ENCODE data around the gene FRMD4A.
"Not testable (repeated sequence)": the region's sequence is repeated elsewhere in the genome, so short reads cannot be mapped to it uniquely, and the experiment has no call there.

Gene FRMD4A

GRCh38 chr10:14240253-14241189 is 90.2 kb downstream of the FRMD4A start:
- DNase-seq (ENCODE audit: low read depth): no peak

DNA sequence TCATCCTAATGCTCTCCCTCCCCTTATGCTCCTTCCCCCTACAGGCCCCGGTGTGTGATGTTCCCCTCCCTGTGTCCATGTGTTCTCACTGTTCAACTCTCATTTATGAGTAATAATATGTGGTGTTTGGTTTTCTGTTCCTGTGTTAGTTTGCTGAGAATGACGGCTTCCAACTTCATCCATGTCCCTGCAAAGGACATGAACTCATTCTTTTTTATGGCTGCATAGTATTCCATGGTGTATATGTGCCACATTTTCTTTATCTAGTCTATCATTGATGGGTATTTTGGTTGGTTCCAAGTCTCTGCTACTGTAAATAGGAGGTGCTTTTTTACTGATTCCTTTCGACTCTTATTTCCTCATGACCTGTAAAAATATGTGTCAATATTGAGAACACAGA is 92.1 kb downstream of the FRMD4A start:
- DNase-seq (ENCODE audit: low read depth): not testable (repeated sequence)

- no peak for DNase-seq (ENCODE audit: low read depth)
Observed at GRCh38 chr10:14236341-14236740, 94.4 kb downstream of the FRMD4A start.

- no peak for DNase-seq (ENCODE audit: low read depth)
Observed at GRCh38 chr10:14235566-14236195, 95.0 kb downstream of the FRMD4A start.

DNA sequence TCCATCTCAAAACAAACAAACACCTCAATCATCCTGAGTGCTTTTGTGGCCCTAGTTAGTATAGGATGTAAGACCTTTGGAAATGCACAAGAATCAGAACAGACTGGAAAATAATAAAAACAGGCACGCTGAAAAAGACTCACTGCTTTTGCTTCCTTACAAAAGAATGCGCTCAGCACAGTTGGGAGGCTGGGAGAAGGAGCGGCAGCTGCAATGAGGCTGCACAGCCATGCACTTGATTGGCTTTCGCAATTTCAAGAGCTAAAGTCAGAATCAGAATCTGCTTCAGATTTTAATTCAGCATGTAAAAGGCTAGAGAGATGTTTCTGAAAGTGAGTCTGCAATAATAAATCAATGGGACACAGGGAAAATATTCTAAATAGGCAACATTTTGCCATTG is 97.2 kb downstream of the FRMD4A start:
- DNase-seq (ENCODE audit: low read depth): no peak

DNA sequence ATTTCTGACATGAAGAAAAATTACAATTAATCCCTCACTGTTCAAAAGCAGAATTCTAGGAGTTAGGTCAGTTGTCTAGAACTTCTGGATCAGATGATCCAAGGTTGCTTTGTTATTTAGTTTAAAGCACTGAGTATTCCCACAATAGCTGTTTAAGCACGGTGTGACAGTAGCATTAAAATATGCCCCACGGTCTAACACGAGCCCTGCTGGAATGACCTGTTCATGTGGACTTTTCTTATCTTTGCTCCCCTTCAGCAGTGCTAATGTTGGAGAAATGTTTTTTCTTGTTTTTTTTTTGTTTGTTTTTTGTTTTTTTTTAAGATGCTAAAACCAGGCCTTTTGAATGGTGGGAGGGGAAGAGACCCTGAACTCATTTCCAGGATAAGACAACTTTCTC is 101.9 kb downstream of the FRMD4A start:
- not testable (repeated sequence) for DNase-seq (ENCODE audit: low read depth)

DNA sequence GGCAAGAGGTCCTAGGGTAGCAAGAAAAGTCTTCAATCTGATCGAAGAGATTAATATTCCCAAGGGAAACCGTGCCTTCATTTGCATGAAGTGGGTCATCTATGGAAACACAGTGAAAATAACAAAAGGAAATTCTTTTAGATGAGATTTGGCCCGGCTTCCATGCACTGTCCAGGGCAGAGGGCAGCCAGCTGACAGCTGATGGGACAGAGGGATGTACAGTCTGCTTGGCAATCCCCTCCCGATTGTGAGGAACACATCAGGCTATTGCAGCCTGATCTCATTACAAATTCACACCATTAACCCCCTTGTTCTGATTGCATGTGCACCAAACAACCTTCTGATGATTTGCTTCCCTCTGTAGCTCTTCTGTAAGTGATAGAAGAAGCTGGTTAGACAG is 105.3 kb downstream of the FRMD4A start:
- DNase-seq (ENCODE audit: low read depth): no peak

- peak; percentile 38 for DNase-seq (ENCODE audit: low read depth)
Observed at GRCh38 chr10:14220026-14220425, 110.7 kb downstream of the FRMD4A start.

DNA sequence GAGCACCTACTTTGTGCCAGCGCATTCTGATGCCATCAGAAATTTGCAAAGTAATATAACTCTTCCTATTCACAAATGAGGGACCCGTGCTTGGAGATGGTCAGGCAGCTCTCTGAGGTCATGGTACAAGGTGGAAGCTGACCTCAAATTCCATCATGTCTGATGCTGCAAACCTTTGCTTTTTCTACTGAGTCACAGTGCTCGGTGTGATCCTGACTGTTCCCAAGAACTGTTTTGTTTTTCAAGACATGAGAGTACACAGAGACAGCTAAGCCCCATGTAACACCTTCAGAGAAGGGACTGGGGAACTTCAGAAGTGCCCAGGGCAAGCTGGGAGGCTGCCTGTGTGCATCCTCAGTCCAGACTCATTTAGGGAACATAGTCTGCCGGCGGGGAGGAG is 111.3 kb downstream of the FRMD4A start:
- peak; percentile 31 for DNase-seq (ENCODE audit: low read depth)

DNA sequence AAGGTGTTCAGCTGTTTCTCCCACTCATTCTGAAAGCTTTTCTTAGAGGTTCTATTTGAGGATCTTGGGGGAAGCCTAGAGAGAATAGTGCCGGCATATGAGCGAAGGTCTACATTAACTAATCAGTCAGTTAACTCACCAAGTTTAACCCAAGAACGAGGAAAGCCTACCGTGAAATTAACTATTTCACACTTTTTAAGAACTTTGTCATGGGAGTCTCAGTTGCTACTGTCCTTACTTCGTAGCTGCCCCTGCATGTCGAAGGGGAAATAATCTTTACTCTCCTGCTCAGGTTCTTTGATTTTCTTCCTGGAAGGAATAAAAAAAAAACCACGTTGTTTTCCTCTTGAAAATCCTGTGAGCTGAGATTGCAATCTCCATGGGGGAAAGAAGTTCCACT is 115.1 kb downstream of the FRMD4A start:
- no peak for DNase-seq (ENCODE audit: low read depth)

DNA sequence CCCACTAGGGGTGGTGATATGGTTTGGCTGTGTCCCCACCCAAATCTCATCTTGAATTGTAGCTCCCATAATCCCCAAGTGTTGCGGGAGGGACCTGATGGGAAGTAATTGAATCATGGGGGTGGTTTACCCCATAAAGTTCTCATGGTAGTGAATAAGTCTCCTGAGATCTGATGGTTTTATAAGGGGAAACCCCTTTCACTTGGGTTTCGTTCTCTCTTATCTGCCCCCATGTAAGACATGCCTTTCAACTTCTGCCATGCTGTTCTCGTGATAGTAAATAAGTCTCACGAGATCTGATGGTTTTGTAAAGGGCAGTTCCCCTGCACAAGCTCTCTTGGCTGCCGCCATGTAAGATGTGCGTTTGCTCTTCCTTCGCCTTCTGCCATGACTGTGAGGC is 117.0 kb downstream of the FRMD4A start:
- not testable (repeated sequence) for DNase-seq (ENCODE audit: low read depth)

- no peak for DNase-seq (ENCODE audit: low read depth)
Observed at GRCh38 chr10:14211610-14212009, 119.1 kb downstream of the FRMD4A start.

GRCh38 chr10:14208231-14208630 is 122.5 kb downstream of the FRMD4A start:
- no peak for DNase-seq (ENCODE audit: low read depth)

DNA sequence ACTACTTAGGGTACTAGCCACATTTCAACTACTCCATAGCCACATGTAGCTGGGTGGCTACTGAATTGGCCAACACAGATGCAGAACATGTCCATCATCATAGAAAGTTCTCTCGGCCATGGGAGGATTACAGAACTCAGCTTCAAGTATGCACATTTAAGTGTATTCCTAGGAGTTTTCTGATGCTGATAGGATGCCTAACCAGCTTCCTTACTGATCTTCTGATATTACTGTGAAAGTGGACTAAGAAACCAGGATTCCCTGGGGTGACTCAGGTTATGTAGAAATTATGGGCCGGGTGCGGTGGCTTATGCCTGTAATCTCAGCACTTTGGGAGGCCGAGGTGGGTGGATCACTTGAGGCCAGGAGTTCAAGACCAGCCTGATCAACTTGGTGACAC is 125.5 kb downstream of the FRMD4A start:
- DNase-seq (ENCODE audit: low read depth): peak; percentile 2

GRCh38 chr10:14200698-14201544 is 129.8 kb downstream of the FRMD4A start:
- DNase-seq (ENCODE audit: low read depth): peak; percentile 27

- not testable (repeated sequence) for DNase-seq (ENCODE audit: low read depth)
Observed at GRCh38 chr10:14199098-14199497, 131.6 kb downstream of the FRMD4A start.

- DNase-seq (ENCODE audit: low read depth): no peak
Observed at GRCh38 chr10:14198078-14198477, 132.6 kb downstream of the FRMD4A start.

DNA sequence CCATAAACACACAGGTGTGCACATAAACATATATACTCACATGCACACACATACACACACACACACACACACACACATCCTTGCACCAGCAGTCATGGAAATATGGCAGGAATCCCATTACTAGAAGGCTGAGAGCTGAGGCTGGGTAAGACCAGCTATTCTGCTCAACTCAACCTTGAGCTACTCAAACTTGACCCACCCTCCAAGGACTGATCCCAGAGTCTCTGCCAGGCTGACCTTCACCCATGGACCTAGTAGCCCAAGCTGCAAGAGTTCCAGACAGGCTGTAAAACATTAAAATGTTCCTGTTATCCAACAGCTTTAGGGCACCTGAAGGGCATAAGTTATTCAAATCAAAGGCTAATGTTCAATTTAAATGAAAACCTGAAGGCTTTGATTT is 134.6 kb downstream of the FRMD4A start:
- DNase-seq (ENCODE audit: low read depth): no peak

- no peak for DNase-seq (ENCODE audit: low read depth)
Observed at GRCh38 chr10:14195433-14195832, 135.3 kb downstream of the FRMD4A start.

DNA sequence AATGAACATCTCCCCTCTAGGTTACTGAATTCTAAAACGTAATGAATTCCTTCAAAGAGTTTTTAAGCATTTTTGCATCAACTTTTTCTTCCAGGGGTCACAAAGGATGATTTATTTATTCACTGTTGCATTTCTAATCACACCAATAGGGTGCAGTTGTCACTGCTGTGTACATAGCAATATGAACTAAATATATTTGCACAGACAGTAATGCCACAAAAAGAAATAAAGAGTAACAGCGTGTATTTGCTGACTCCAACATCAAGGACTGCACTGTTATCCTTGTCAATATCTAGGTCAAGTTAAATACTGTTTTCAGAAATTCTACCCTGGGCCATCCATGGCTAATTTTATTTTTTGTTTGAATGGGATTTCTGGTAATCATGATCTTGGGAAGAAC is 138.0 kb downstream of the FRMD4A start:
- DNase-seq (ENCODE audit: low read depth): no peak

DNA sequence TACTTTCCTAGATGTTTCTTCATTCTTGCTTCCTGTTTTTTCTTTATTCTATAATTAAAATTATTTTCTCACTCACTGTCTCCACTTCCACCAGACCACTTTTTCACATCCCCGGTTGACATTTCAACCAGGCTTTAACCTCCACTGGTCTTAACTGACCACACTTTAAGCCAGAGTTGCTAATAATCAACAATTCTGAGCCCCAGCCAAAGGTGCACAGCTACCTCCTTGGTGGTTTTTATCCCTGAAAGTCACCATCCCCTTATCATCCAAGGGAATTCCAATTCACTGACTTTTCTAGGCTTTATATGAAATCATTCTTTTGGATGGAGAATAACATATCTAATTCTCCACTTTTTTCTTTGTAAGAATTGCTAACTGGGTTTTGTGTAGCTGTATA is 138.9 kb downstream of the FRMD4A start:
- no peak for DNase-seq (ENCODE audit: low read depth)

- DNase-seq (ENCODE audit: low read depth): no peak
Observed at GRCh38 chr10:14191407-14191806, 139.3 kb downstream of the FRMD4A start.

DNA sequence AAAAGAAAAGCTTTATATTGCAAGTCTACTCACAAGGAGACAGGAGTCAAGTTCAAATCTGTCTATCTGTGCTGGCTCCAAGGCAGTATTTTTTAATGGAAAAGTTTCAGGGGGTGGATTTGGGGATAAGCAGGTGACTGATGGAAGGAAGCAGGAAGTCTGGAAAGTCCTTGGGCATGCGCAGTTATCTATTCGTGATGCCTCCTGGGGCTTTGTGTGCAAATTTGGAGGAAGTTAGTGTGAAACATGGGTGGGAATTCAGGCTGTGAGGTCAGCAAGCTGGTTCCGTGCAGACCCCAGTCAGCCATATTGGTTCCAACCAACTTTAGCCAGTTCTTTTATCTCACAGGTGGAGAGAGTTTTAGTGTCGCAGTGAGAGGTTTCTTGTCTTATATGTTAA is 140.0 kb downstream of the FRMD4A start:
- DNase-seq (ENCODE audit: low read depth): no peak
